ENCODE data around the gene RANBP17.

GRCh38 chr5:171314728-171315385 is 453.0 kb downstream of the RANBP17 start:
- no peak for TF ChIP-seq CTCF (IDR thresholded peaks at IDR 0.05)
- no peak for TF ChIP-seq POLR2A (IDR thresholded peaks at IDR 0.05)
